GM21367 (cell line): ENCODE data around the gene TBRG4.

Experiments
- ATAC-seq: cut with Tn5 transposase; IDR thresholded peaks from one replicate; pipeline ENCODE4 v1.9.1; 2021; ENCODE audit not compliant: unreplicated experiment

TBRG4 gene

DNA sequence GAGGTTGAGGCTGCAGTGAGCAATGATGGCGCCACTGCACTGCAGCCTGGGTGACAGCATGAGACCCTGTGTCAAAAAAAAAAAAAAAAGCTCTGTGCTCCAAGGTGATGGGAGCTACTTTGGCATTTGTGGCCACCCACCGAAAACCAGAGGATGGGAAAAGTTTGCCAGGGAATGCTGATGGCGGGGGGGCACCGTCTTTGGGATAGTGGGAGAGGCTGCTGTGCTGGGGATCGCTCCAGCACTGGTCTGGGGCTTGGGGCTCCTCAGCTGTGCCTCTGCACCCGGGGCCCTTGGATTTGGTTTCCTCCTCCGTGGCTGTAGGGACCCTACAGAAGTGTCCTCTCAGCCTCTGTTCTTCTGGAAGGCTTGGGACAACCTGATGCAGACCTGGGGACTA lies 34.4 kb upstream of the TBRG4 start:
- no peak for ATAC-seq

DNA sequence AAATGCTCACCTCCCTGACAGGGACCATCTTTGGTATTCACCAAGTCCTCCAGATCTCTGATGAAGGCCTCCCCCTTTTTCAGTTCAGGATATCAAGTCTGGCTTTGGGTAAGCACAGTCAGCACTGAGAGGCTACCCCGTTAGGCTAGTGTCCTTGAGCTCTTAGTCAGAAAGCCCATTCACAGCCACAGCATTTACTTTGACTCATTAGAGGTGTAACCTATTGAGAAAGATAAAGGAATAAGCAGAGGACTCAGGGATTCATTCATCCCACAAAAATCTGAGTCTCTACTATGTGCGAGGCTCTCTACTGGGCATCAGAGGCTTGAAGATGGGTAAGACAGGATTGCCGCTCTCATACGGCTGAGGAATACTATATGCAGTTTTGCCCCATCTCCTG lies 32.1 kb upstream of the TBRG4 start:
- no peak for ATAC-seq

DNA sequence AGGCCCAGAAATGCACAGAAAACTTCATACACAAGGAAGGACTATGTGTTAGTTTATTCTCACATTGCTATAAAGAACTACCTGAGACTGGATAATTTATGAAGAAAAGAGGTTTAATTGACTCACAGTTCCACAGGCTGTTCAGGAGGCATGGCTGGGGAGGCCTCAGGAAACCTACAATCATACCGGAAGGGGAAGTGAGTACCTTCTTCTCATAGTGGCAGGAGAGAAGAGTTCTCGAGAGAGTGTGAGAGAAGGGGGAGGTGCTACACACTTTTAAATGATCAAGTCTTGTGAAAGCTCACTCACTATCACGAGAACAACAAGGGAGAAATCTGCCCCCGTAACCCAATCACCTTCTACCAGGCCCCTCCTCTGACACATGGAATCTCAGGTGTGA lies 29.3 kb upstream of the TBRG4 start:
- ATAC-seq: no peak

GRCh38 chr7:45138433-45139267 lies 27.2 kb upstream of the TBRG4 start:
- ATAC-seq: no peak

GRCh38 chr7:45136106-45137060 lies 24.9 kb upstream of the TBRG4 start:
- no peak for ATAC-seq

GRCh38 chr7:45133877-45134276 lies 22.4 kb upstream of the TBRG4 start:
- no peak for ATAC-seq

DNA sequence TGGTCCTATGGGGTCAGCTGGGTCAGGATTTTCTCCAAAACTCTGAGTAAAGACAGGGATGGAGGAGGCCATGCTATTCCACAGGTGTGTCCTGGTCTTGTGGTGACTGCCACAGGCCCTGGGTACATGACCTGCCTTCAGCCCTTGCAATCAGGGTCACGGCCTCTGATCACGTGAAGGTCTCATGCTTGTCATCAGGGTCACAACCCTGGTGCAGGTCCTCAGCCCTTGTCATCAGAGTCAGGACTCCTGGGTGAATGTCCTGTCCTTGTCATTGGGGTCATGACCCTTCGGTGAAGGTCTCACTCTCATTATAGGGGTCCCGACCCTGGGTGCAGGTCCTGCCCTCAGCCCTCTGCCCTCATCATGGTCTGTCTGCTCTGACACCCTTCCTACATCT lies 21.9 kb upstream of the TBRG4 start:
- no peak for ATAC-seq

- ATAC-seq: no peak
Measured at GRCh38 chr7:45132708-45133320, 21.3 kb upstream of the TBRG4 start.

DNA sequence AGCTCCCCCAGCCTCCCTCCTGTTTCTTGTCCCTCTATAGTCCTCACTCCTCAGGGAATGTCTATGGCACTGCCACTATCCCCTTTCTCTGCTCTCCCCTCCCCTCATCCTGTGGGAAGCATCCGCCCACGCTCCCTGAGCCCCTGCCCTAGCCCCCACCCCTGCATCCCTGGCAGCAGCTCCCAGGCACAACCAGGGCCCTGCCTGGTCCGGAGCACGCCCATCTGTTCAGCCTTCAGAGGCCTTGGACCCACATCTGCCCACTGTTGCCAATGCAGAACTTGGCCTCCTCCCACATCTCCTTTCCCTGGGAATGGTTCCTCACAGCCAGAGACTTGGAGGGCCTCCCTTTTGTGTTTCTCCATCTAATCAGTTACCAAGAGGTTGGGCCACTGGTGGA lies 20.4 kb upstream of the TBRG4 start:
- no peak for ATAC-seq

DNA sequence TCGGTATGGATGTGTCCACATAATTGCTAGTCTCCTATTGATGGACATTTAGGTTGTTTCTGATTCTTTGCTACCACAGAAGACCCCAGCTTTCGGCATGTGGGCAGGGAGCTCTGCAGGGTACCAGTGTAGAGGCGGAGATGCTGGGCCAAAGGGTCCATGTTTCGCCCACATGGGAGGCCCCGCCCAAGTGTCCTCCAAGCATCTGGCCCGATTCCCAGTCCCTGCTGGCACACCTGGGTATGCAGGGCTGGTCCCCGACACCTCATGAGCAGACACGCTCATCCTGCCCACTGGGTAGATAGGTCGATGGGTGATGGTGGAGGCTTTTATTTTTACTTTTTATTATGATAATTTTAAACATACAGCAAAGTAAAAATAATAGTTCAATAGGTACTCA lies 19.4 kb upstream of the TBRG4 start:
- ATAC-seq: no peak

DNA sequence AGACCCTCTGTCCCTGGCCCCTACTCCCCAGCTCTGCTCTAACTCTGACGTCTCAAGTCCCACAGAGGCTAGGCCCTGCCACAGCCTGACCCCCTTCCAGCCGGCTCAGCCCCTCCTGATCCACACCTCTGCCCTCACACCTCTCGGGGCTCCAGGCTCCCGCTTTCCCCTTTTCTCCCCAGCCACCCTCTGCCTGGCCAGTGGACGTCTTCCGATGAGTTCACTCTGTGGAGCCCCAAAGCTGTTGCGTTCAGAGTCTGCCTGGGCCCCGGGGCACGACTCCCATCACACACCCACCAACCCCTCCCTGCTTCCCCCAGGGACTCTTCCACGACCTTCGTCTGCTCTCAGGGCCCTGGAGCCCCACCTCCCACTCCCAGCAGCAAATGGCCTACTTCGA lies 18.4 kb upstream of the TBRG4 start:
- ATAC-seq: no peak

- no peak for ATAC-seq
Measured at GRCh38 chr7:45129181-45129800, 17.8 kb upstream of the TBRG4 start.

DNA sequence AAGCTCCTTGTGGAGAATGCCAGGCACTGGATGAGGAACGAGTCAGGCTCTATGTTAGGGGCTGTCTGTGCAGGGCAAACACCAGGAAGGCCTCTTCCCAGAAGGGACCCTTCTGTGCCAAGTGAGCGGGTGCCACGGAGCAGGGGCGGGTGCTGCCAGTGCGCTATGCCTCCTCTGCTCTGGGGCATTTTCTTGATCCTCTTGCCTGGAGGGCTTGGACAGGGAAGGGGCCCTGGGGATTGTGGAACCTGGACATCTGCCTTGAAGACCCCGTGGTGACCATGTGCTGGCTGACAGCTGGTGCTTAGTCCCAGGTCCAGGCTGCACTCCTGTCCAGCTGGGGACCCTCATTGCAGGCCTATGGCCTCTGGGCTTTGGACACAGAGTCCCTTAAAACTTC lies 15.4 kb upstream of the TBRG4 start:
- no peak for ATAC-seq

DNA sequence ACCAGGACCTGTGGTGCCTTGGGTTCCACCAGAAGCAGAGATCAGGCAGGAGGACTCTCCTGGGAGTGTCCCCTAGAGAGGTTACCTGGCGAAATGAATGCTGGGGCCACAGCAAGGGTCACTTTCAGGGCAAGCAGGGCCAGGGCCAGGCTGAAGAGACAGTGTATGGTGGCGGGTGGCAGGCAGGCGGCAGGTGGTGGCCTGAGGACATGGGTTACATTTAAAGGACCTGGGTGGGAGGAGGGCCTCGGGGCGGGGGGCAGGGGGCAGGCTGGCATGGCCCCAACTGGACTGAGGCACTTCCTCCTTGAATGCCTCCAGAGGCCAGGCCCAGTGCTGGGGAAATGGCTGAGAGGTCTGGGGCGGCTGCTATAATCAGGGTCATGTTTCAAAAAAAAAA lies 14.7 kb upstream of the TBRG4 start:
- ATAC-seq: no peak

GRCh38 chr7:45125193-45125904 lies 13.9 kb upstream of the TBRG4 start:
- no peak for ATAC-seq

DNA sequence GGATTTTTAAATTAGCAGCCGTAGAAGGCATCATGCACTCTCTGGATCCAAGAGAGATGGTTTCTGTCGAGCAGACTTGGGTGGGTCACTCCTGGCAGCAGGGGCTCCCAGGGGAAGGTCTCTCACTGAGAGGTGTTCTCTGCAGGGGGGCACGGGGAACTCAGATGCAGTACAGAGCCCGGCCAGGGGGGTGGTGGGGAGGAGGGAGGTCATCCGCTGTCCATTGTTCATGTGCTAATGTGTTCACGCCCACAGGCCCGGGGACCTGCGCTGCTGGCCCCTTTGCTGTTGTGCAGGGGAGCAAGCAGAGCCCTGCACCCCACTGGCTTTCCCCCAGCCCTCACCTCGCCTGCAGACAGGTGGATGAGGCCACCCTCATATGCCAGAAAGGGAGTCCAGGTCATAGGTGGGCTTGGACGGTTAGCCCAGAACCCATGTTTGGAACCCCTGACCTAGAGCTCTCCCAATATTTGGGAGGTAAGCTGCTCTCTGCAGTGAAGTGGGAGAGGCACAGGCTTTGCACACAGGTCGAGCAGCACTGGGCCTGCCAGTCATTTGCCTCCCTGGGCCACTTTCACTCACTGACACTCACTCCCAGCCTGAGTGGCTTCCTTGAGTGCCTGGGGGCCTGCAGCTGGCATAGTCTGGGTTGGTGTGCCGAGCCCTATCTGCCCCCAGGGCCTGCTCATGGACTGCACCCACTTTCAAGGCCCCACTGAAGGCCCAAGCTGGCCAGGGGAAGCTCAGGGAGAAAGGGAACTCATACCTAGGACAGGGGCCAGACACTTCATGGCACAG lies 12.6 kb upstream of the TBRG4 start:
- ATAC-seq: no peak

GRCh38 chr7:45122975-45123860 lies 11.7 kb upstream of the TBRG4 start:
- no peak for ATAC-seq

DNA sequence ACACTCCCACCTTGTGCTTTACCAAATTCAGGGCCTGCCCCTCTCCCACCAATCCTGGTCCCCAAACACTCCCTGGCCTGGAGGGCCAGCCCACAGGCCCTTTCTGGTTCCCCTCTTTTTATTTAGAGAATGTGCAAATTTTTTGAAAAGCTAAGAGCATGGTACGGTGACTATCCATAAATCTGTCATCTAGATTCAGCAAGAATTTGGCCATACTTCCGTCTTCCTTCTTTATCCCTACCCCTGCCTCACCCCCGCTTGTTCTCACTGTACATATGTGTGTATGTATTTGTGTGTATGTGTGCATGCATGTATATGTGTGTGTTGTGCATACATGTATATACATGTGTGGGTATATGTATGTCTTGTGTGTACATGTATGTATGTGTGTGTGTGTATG lies 8.1 kb upstream of the TBRG4 start:
- no peak for ATAC-seq

GRCh38 chr7:45118889-45119331 lies 7.4 kb upstream of the TBRG4 start:
- ATAC-seq: no peak
